Measurements from ENCODE around the gene SHROOM3.

SHROOM3 gene

GRCh38 chr4:76535603-76536372 is 100.8 kb downstream of the SHROOM3 start:
- H3K9ac ChIP-seq (ENCODE audit: low read length) = no peak overlapping the region
- no peaks in the 10 kb centered on the region for H3F3A ChIP-seq (ENCODE audit: insufficient read depth)
- H3K9me2 ChIP-seq (replicated peaks; ENCODE audit: insufficient read depth, low read length) = no peaks in the 10 kb centered on the region
- no peak overlapping the region for H3K27ac ChIP-seq (ENCODE audit: low read depth, low read length)
- no peaks in the 10 kb centered on the region for H4K20me1 ChIP-seq (ENCODE audit: low read depth, low read length)
- no peaks in the 10 kb centered on the region for H3K79me2 ChIP-seq (ENCODE audit: insufficient read depth, low read length)
- TF ChIP-seq CTCF (IDR thresholded peaks at IDR 0.05; ENCODE audit: insufficient read depth, low read length, poor library complexity, severe bottlenecking) (no peak), EZH2phosphoT487 (conservative IDR thresholded peaks at IDR 0.05; ENCODE audit: low read length) (no peak)
- no peak overlapping the region for H3K4me3 ChIP-seq (ENCODE audit: insufficient read depth, low read length, poor library complexity, severe bottlenecking)
- H3K27me3 ChIP-seq (ENCODE audit: low read length) = no peaks in the 10 kb centered on the region
- H2AFZ ChIP-seq (ENCODE audit: low read depth, low read length, severe bottlenecking) = no peak overlapping the region
- no peak overlapping the region for H3K4me2 ChIP-seq (ENCODE audit: low read depth, low read length, poor library complexity, severe bottlenecking)
- H3K36me3 ChIP-seq (ENCODE audit: low read length) = no peaks in the 10 kb centered on the region
- no peaks in the 10 kb centered on the region for H3K9me3 ChIP-seq (ENCODE audit: insufficient read depth, low read length)

- Histone ChIP-seq H3K27ac (ENCODE audit: low read depth, low read length) (no peak overlapping the region), H3K4me3 (ENCODE audit: insufficient read depth, low read length, poor library complexity, severe bottlenecking) (no peak overlapping the region), H3F3A (ENCODE audit: insufficient read depth) (no peaks in the 10 kb centered on the region), H3K27me3 (ENCODE audit: low read length) (no peaks in the 10 kb centered on the region), H3K9me2 (replicated peaks; ENCODE audit: insufficient read depth, low read length) (no peaks in the 10 kb centered on the region), H3K4me2 (ENCODE audit: low read depth, low read length, poor library complexity, severe bottlenecking) (no peak overlapping the region), H3K9me3 (ENCODE audit: insufficient read depth, low read length) (no peaks in the 10 kb centered on the region), H3K9ac (ENCODE audit: low read length) (no peak overlapping the region), H3K36me3 (ENCODE audit: low read length) (no peaks in the 10 kb centered on the region), H4K20me1 (ENCODE audit: low read depth, low read length) (no peaks in the 10 kb centered on the region), H3K79me2 (ENCODE audit: insufficient read depth, low read length) (no peaks in the 10 kb centered on the region), H2AFZ (ENCODE audit: low read depth, low read length, severe bottlenecking) (no peak overlapping the region)
- TF ChIP-seq CTCF (IDR thresholded peaks at IDR 0.05; ENCODE audit: insufficient read depth, low read length, poor library complexity, severe bottlenecking) = no peak
- TF ChIP-seq EZH2phosphoT487 (conservative IDR thresholded peaks at IDR 0.05; ENCODE audit: low read length) = no peak
Observed at GRCh38 chr4:76536373-76536689, 101.3 kb downstream of the SHROOM3 start.

GRCh38 chr4:76538296-76538695 is 103.3 kb downstream of the SHROOM3 start:
- Histone ChIP-seq H2AFZ (ENCODE audit: low read depth, low read length, severe bottlenecking) (no peak overlapping the region), H3K79me2 (ENCODE audit: insufficient read depth, low read length) (no peaks in the 10 kb centered on the region), H3K9ac (ENCODE audit: low read length) (no peak overlapping the region), H3F3A (ENCODE audit: insufficient read depth) (no peaks in the 10 kb centered on the region), H3K4me3 (ENCODE audit: insufficient read depth, low read length, poor library complexity, severe bottlenecking) (no peak overlapping the region), H3K27me3 (ENCODE audit: low read length) (no peaks in the 10 kb centered on the region), H3K9me3 (ENCODE audit: insufficient read depth, low read length) (no peaks in the 10 kb centered on the region), H3K36me3 (ENCODE audit: low read length) (no peaks in the 10 kb centered on the region), H3K9me2 (replicated peaks; ENCODE audit: insufficient read depth, low read length) (no peaks in the 10 kb centered on the region), H3K4me2 (ENCODE audit: low read depth, low read length, poor library complexity, severe bottlenecking) (no peak overlapping the region), H4K20me1 (ENCODE audit: low read depth, low read length) (no peaks in the 10 kb centered on the region), H3K27ac (ENCODE audit: low read depth, low read length) (no peak overlapping the region)
- no peak for TF ChIP-seq EZH2phosphoT487 (conservative IDR thresholded peaks at IDR 0.05; ENCODE audit: low read length)
- no peak for TF ChIP-seq CTCF (IDR thresholded peaks at IDR 0.05; ENCODE audit: insufficient read depth, low read length, poor library complexity, severe bottlenecking)
